ENCODE results near the gene PIM2.
"Not testable (repeated sequence)": the region's sequence is repeated elsewhere in the genome, so short reads cannot be mapped to it uniquely, and the experiment has no call there.

PIM2 gene

GRCh38 chrX:48872017-48872416 is 46.8 kb downstream of the PIM2 start:
- not testable (repeated sequence) for H3K4me2 ChIP-seq (ENCODE audit: low read length); H2AFZ ChIP-seq (ENCODE audit: low read length); H3K9me3 ChIP-seq (ENCODE audit: low read length); H3K9ac ChIP-seq (ENCODE audit: low read length); H3K4me3 ChIP-seq (ENCODE audit: low read depth, low read length, poor library complexity, severe bottlenecking); H3K27ac ChIP-seq (ENCODE audit: low read depth, low read length, poor library complexity, severe bottlenecking); H3K36me3 ChIP-seq (ENCODE audit: insufficient read depth, low read length); H3K4me1 ChIP-seq (ENCODE audit: insufficient read depth, low read length, severe bottlenecking); H3K27me3 ChIP-seq (ENCODE audit: insufficient read depth, low read length); H3F3A ChIP-seq (ENCODE audit: insufficient read depth, low read length); H3K79me2 ChIP-seq (ENCODE audit: insufficient read depth, low read length); H3K9me2 ChIP-seq (ENCODE audit: low read depth, low read length); H4K20me1 ChIP-seq (ENCODE audit: insufficient read depth, low read length)

- Histone ChIP-seq H3K4me2 (ENCODE audit: low read length) (no peak overlapping the region), H3F3A (ENCODE audit: insufficient read depth, low read length) (no peaks in the 10 kb centered on the region), H3K4me1 (ENCODE audit: insufficient read depth, low read length, severe bottlenecking) (no peaks in the 10 kb centered on the region), H3K9me2 (ENCODE audit: low read depth, low read length) (no peaks in the 10 kb centered on the region), H4K20me1 (ENCODE audit: insufficient read depth, low read length) (no peaks in the 10 kb centered on the region), H3K79me2 (ENCODE audit: insufficient read depth, low read length) (no peaks in the 10 kb centered on the region), H3K27ac (ENCODE audit: low read depth, low read length, poor library complexity, severe bottlenecking) (no peak overlapping the region), H3K9me3 (ENCODE audit: low read length) (no peaks in the 10 kb centered on the region), H3K36me3 (ENCODE audit: insufficient read depth, low read length) (no peaks in the 10 kb centered on the region), H2AFZ (ENCODE audit: low read length) (no peak overlapping the region), H3K4me3 (ENCODE audit: low read depth, low read length, poor library complexity, severe bottlenecking) (no peak overlapping the region), H3K27me3 (ENCODE audit: insufficient read depth, low read length) (no peaks in the 10 kb centered on the region), H3K9ac (ENCODE audit: low read length) (no peak overlapping the region)
- no peak for TF ChIP-seq CTCF (IDR thresholded peaks at IDR 0.05; ENCODE audit: low read length)
- TF ChIP-seq EZH2 (IDR thresholded peaks at IDR 0.05; ENCODE audit: borderline replicate concordance, low read length), result no peak
Measured at GRCh38 chrX:48864210-48864609, 54.6 kb downstream of the PIM2 start.

Data from OCI-LY1 (cell line).